ENCODE data around the gene SIRT3.

Gene SIRT3

GRCh38 chr11:212150-213100 is 23.7 kb downstream of the SIRT3 start:
- Histone ChIP-seq H4K20me1 (ENCODE audit: insufficient read depth, low read length, poor library complexity, severe bottlenecking) (peaks cover 22% of the 10 kb centered on the region), H3K27me3 (ENCODE audit: insufficient read depth, low read length, poor library complexity, severe bottlenecking) (no peaks in the 10 kb centered on the region), H3K9me2 (replicated peaks; ENCODE audit: low read depth, low read length) (no peaks in the 10 kb centered on the region), H3K4me2 (ENCODE audit: low read depth, low read length, poor library complexity, severe bottlenecking) (no peak overlapping the region), H3K9me3 (ENCODE audit: insufficient read depth, low read depth, low read length) (no peaks in the 10 kb centered on the region), H2AFZ (ENCODE audit: low read length) (no peak overlapping the region), H3K4me1 (ENCODE audit: insufficient read depth, low read length, poor library complexity, severe bottlenecking) (peaks cover 23% of the 10 kb centered on the region), H3F3A (ENCODE audit: low read depth) (peaks cover 5% of the 10 kb centered on the region), H3K4me3 (ENCODE audit: low read length, poor library complexity, severe bottlenecking) (no peak overlapping the region), H3K9ac (ENCODE audit: low read depth, low read length, poor library complexity, severe bottlenecking) (no peak overlapping the region), H3K79me2 (ENCODE audit: insufficient read depth, low read length) (peaks cover 44% of the 10 kb centered on the region), H3K36me3 (ENCODE audit: insufficient read depth, low read length) (peaks cover 45% of the 10 kb centered on the region; the same call in 1 of the 2 replicates)
- TF ChIP-seq EZH2phosphoT487 (IDR thresholded peaks at IDR 0.05; ENCODE audit: borderline replicate concordance): no peak
- TF ChIP-seq, protein P1, sequence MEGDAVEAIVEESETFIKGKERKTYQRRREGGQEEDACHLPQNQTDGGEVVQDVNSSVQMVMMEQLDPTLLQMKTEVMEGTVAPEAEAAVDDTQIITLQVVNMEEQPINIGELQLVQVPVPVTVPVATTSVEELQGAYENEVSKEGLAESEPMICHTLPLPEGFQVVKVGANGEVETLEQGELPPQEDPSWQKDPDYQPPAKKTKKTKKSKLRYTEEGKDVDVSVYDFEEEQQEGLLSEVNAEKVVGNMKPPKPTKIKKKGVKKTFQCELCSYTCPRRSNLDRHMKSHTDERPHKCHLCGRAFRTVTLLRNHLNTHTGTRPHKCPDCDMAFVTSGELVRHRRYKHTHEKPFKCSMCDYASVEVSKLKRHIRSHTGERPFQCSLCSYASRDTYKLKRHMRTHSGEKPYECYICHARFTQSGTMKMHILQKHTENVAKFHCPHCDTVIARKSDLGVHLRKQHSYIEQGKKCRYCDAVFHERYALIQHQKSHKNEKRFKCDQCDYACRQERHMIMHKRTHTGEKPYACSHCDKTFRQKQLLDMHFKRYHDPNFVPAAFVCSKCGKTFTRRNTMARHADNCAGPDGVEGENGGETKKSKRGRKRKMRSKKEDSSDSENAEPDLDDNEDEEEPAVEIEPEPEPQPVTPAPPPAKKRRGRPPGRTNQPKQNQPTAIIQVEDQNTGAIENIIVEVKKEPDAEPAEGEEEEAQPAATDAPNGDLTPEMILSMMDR (conservative IDR thresholded peaks at IDR 0.05; ENCODE audit: low read length): no peak

DNA sequence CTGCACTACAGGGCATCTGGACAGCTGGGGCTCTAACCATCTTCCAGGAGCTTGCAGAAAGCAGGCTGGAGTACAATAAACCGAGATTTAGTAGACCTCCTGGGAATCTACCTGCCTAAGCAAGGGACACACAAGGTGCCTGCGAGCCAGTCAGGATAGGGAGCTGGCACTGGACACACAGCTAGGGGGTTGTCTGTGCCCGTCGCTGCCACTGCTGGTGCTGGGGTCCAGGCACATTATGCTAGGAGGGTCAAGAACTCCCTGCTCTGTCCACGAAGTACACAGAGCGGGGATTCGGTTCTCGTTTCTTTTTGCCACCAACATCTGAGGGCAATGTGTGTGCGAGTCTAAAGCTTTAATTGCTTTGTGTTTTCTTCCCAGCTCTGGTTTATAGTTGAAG is 24.4 kb downstream of the SIRT3 start:
- no peaks in the 10 kb centered on the region for H3K9me2 ChIP-seq (replicated peaks; ENCODE audit: low read depth, low read length)
- peaks cover 45% of the 10 kb centered on the region; the same call in 1 of the 2 replicates for H3K36me3 ChIP-seq (ENCODE audit: insufficient read depth, low read length)
- H3K9ac ChIP-seq (ENCODE audit: low read depth, low read length, poor library complexity, severe bottlenecking): no peak overlapping the region
- H2AFZ ChIP-seq (ENCODE audit: low read length): no peak overlapping the region
- H3F3A ChIP-seq (ENCODE audit: low read depth): peaks cover 5% of the 10 kb centered on the region
- no peak overlapping the region for H3K4me3 ChIP-seq (ENCODE audit: low read length, poor library complexity, severe bottlenecking)
- peaks cover 46% of the 10 kb centered on the region for H3K79me2 ChIP-seq (ENCODE audit: insufficient read depth, low read length)
- H3K4me2 ChIP-seq (ENCODE audit: low read depth, low read length, poor library complexity, severe bottlenecking): peak overlapping the region; percentile 99
- no peaks in the 10 kb centered on the region for H3K27me3 ChIP-seq (ENCODE audit: insufficient read depth, low read length, poor library complexity, severe bottlenecking)
- TF ChIP-seq, protein P1 (conservative IDR thresholded peaks at IDR 0.05; ENCODE audit: low read length): no peak
- TF ChIP-seq EZH2phosphoT487 (IDR thresholded peaks at IDR 0.05; ENCODE audit: borderline replicate concordance): no peak
- H4K20me1 ChIP-seq (ENCODE audit: insufficient read depth, low read length, poor library complexity, severe bottlenecking): peaks cover 25% of the 10 kb centered on the region
- no peaks in the 10 kb centered on the region for H3K9me3 ChIP-seq (ENCODE audit: insufficient read depth, low read depth, low read length)
- peaks cover 23% of the 10 kb centered on the region for H3K4me1 ChIP-seq (ENCODE audit: insufficient read depth, low read length, poor library complexity, severe bottlenecking)

DNA sequence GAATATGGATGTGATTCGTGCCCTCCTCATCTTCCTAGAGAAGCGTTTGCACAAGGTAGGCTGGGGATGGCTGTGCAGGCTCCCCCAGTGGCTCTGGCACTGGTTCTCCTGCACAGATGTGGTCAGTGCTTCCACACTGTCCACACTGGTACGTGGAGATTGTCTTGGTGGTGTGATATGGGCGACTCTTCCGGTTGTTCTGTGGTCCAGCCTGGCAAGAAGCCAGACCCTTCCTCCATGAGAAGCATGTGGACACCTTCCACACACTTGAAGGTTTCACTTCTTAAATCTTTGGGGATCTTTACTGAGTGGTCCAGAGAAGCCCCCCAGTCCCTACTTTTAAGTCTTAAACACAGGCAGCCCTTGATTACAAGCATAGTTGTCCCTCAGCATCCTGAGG is 24.8 kb downstream of the SIRT3 start:
- Histone ChIP-seq H3K36me3 (ENCODE audit: insufficient read depth, low read length) (peaks cover 45% of the 10 kb centered on the region; the same call in 1 of the 2 replicates), H3K79me2 (ENCODE audit: insufficient read depth, low read length) (peaks cover 51% of the 10 kb centered on the region), H2AFZ (ENCODE audit: low read length) (no peak overlapping the region), H3K4me1 (ENCODE audit: insufficient read depth, low read length, poor library complexity, severe bottlenecking) (peaks cover 25% of the 10 kb centered on the region), H3K9me3 (ENCODE audit: insufficient read depth, low read depth, low read length) (no peaks in the 10 kb centered on the region), H3K27me3 (ENCODE audit: insufficient read depth, low read length, poor library complexity, severe bottlenecking) (no peaks in the 10 kb centered on the region), H3K9ac (ENCODE audit: low read depth, low read length, poor library complexity, severe bottlenecking) (peak overlapping the region; percentile 99), H4K20me1 (ENCODE audit: insufficient read depth, low read length, poor library complexity, severe bottlenecking) (peaks cover 29% of the 10 kb centered on the region), H3K4me2 (ENCODE audit: low read depth, low read length, poor library complexity, severe bottlenecking) (peak overlapping the region; percentile 99), H3F3A (ENCODE audit: low read depth) (peaks cover 5% of the 10 kb centered on the region), H3K4me3 (ENCODE audit: low read length, poor library complexity, severe bottlenecking) (peak overlapping the region; percentile 98), H3K9me2 (replicated peaks; ENCODE audit: low read depth, low read length) (no peaks in the 10 kb centered on the region)
- TF ChIP-seq, protein P1 (conservative IDR thresholded peaks at IDR 0.05; ENCODE audit: low read length): no peak
- no peak for TF ChIP-seq EZH2phosphoT487 (IDR thresholded peaks at IDR 0.05; ENCODE audit: borderline replicate concordance)

Data from Loucy (cell line).